Mucosa of descending colon (tissue), 3 donors: ENCODE measurements around the gene KCNAB2. TPM values are rescaled to one million over a fixed set of nuclear protein-coding genes. Genes with fewer than 3 reads are reported as not detected.

ENCODE experiments used
- ATAC-seq: fragments of 200-7000 bp; cut with Tn5 transposase; one replicate; pipeline ENCODE4 v1.9.1; 2020; ENCODE audit warnings: mild to moderate bottlenecking, moderate library complexity
- DNase-seq, 3 donors: peaks; one replicate each; pipeline ENCODE4 v3.0.0-alpha.2; 2020
- H3K36me3 ChIP-seq: fragments of 200-600 bp; one replicate; pipeline ENCODE4 v1.8.0; 2021; ENCODE audit warnings: low read depth, mild to moderate bottlenecking
- H3K4me1 ChIP-seq: fragments of 200-600 bp; one replicate; pipeline ENCODE4 v1.8.0; 2021; ENCODE audit warnings: low read depth, mild to moderate bottlenecking
- H3K4me3 ChIP-seq: fragments of 200-600 bp; one replicate; pipeline ENCODE4 v1.8.0; 2021; ENCODE audit warnings: mild to moderate bottlenecking
- H3K9me3 ChIP-seq: fragments of 200-600 bp; one replicate; pipeline ENCODE4 v1.8.0; 2021; ENCODE audit warnings: mild to moderate bottlenecking
- CTCF ChIP-seq: fragments of 200-600 bp; IDR thresholded peaks from one replicate; pipeline ENCODE4 v1.8.0; 2022; ENCODE audit warnings: antibody characterized with exemption, mild to moderate bottlenecking
- intact Hi-C, 2 donors: fragments of 100-400 bp; cut with DNase I in 1 of 2; cut with micrococcal nuclease in 1 of 2; formaldehyde crosslinking; loops; one replicate each; pipeline versions ENCODE4 v1.11.0 to v1.11.1; 2022; cut with DNase I, micrococcal nuclease
- total RNA-seq, 3 donors: library from RNA; stranded (reverse); fragmentation: NEBNext Ultra II Directional in 2 of 3; extraction: Animal tissue kit (Norgen Biotek cat#: 25700) in 2 of 3; gene quantifications; one replicate each; pipeline versions ENCODE4 v1.2.1 to v1.2.4, GENCODE V29; 2021 to 2023
- donor health status: DM: no; HTN: no; CAD: no; lungs with moderate emphysema.
- donor health status: DM: no; HTN: no; CAD: no.
- donor health status: DM: no; HTN: yes; CAD: no.

The KCNAB2 gene
- total RNA-seq, 3 donors from 2014 or later: 6.9 to 15.7 (median 11.8) TPM

- intact Hi-C loops: no loop called here
- DNase-seq: no peak
- H3K4me1 ChIP-seq: no peaks in the 10 kb centered on the region
Observed at GRCh38 chr1:6065093-6065858, 19.6 kb downstream of the KCNAB2 start.

GRCh38 chr1:6066680-6067079 lies 21.0 kb downstream of the KCNAB2 start:
- Histone ChIP-seq H3K4me1 (no peaks in the 10 kb centered on the region), H3K36me3 (no peaks in the 10 kb centered on the region), H3K9me3 (no peaks in the 10 kb centered on the region), H3K4me3 (no peak overlapping the region)
- no peak for ATAC-seq
- intact Hi-C loops: no loop called here
- no peak for TF ChIP-seq CTCF
- DNase-seq: no peak

More at GRCh38 chr1:6065093-6065858, 19.6 kb downstream of the KCNAB2 start:
- H3K4me3 ChIP-seq: no peak overlapping the region
- no peaks in the 10 kb centered on the region for H3K36me3 ChIP-seq
- ATAC-seq: no peak
- no peak for TF ChIP-seq CTCF
- no peaks in the 10 kb centered on the region for H3K9me3 ChIP-seq

GRCh38 chr1:6068073-6068472 lies 22.4 kb downstream of the KCNAB2 start:
- TF ChIP-seq CTCF: no peak
- ATAC-seq: no peak
- intact Hi-C loops: no loop called here

GRCh38 chr1:6068932-6069331 lies 23.2 kb downstream of the KCNAB2 start:
- no peaks in the 10 kb centered on the region for H3K36me3 ChIP-seq
- DNase-seq (no peak), ATAC-seq (no peak)
- no peak overlapping the region for H3K4me3 ChIP-seq
- TF ChIP-seq CTCF: no peak
- intact Hi-C loops: no loop called here
- H3K4me1 ChIP-seq: no peaks in the 10 kb centered on the region
- no peaks in the 10 kb centered on the region for H3K9me3 ChIP-seq

More at GRCh38 chr1:6068073-6068472, 22.4 kb downstream of the KCNAB2 start:
- Histone ChIP-seq H3K36me3 (no peaks in the 10 kb centered on the region), H3K4me3 (no peak overlapping the region), H3K9me3 (no peaks in the 10 kb centered on the region), H3K4me1 (no peaks in the 10 kb centered on the region)
- DNase-seq: no peak

GRCh38 chr1:6069573-6069972 lies 23.9 kb downstream of the KCNAB2 start:
- TF ChIP-seq CTCF: no peak
- intact Hi-C loops: no loop called here
- H3K4me1 ChIP-seq: no peaks in the 10 kb centered on the region
- H3K36me3 ChIP-seq: no peaks in the 10 kb centered on the region
- ATAC-seq (no peak), DNase-seq (peak in 1 of 3 donors; percentile 41)
- no peaks in the 10 kb centered on the region for H3K9me3 ChIP-seq
- no peak overlapping the region for H3K4me3 ChIP-seq
